ENCODE data around the gene HS3ST2. TPM values are rescaled to one million over a fixed set of nuclear protein-coding genes. Genes with fewer than 3 reads are reported as not detected.

Gene HS3ST2
- total RNA-seq, 2 donors from 2014 or later: 0.26 to 0.33 TPM

GRCh38 chr16:22879466-22879865 is 65.5 kb downstream of the HS3ST2 start:
- intact Hi-C loops (cut with DNase I): no loop called here
- no peaks in the 10 kb centered on the region for H3K36me3 ChIP-seq (replicated peaks in 1 of 2; ENCODE audit: insufficient read depth in 1 of 2, low read depth in 2 of 2)
- H3K4me1 ChIP-seq: no peaks in the 10 kb centered on the region
- DNase-seq (no peak), ATAC-seq (no peak)
- H3K27me3 ChIP-seq: no peaks in the 10 kb centered on the region
- WGBS, 2 donors: 21 to 32% methylated on average over 5 to 6 of the region's 6 CpGs
- H3K27ac ChIP-seq: no peak overlapping the region
- no peak overlapping the region for H3K4me3 ChIP-seq
- no peak for TF ChIP-seq POLR2A (IDR thresholded peaks at IDR 0.05)
- TF ChIP-seq CTCF (IDR thresholded peaks at IDR 0.05): no peak
- no peaks in the 10 kb centered on the region for H3K9me3 ChIP-seq

GRCh38 chr16:22882981-22883380 is 69.0 kb downstream of the HS3ST2 start:
- no peaks in the 10 kb centered on the region for H3K27me3 ChIP-seq
- no peak overlapping the region for H3K4me3 ChIP-seq
- H3K4me1 ChIP-seq: no peaks in the 10 kb centered on the region
- H3K36me3 ChIP-seq (replicated peaks in 1 of 2; ENCODE audit: insufficient read depth in 1 of 2, low read depth in 2 of 2): no peaks in the 10 kb centered on the region
- no peak for DNase-seq
- TF ChIP-seq CTCF (IDR thresholded peaks at IDR 0.05): no peak
- TF ChIP-seq POLR2A (IDR thresholded peaks at IDR 0.05): no peak
- intact Hi-C loops (cut with DNase I): no loop called here
- H3K9me3 ChIP-seq: no peaks in the 10 kb centered on the region
- no peak overlapping the region for H3K27ac ChIP-seq
- no peak for ATAC-seq

GRCh38 chr16:22885951-22886350 is 72.0 kb downstream of the HS3ST2 start:
- 83 to 89% methylated on average over 3 of the region's 3 CpGs for WGBS, 2 donors
- no peaks in the 10 kb centered on the region for H3K36me3 ChIP-seq (replicated peaks in 1 of 2; ENCODE audit: insufficient read depth in 1 of 2, low read depth in 2 of 2)

GRCh38 chr16:22886927-22887326 is 73.0 kb downstream of the HS3ST2 start:
- intact Hi-C loops (cut with DNase I): no loop called here
- TF ChIP-seq CTCF (IDR thresholded peaks at IDR 0.05) (no peak), POLR2A (IDR thresholded peaks at IDR 0.05) (no peak)
- peaks cover 0 to 4% of the 10 kb centered on the region in 2 donors for H3K27me3 ChIP-seq
- H3K9me3 ChIP-seq: no peaks in the 10 kb centered on the region
- no peaks in the 10 kb centered on the region for H3K4me1 ChIP-seq
- H3K27ac ChIP-seq: no peak overlapping the region
- ATAC-seq (no peak), DNase-seq (no peak)
- H3K4me3 ChIP-seq: no peak overlapping the region
- WGBS, 2 donors: 46 to 71% methylated on average over 1 of the region's 1 CpG
- H3K36me3 ChIP-seq (replicated peaks in 1 of 2; ENCODE audit: insufficient read depth in 1 of 2, low read depth in 2 of 2): no peaks in the 10 kb centered on the region

More at GRCh38 chr16:22885951-22886350, 72.0 kb downstream of the HS3ST2 start:
- no peak for DNase-seq
- Histone ChIP-seq H3K27me3 (peaks cover 0 to 4% of the 10 kb centered on the region in 2 donors), H3K4me1 (no peaks in the 10 kb centered on the region), H3K27ac (no peak overlapping the region), H3K9me3 (no peaks in the 10 kb centered on the region), H3K4me3 (no peak overlapping the region)
- intact Hi-C loops (cut with DNase I): no loop called here
- TF ChIP-seq CTCF (IDR thresholded peaks at IDR 0.05) (no peak), POLR2A (IDR thresholded peaks at IDR 0.05) (no peak)
- ATAC-seq: no peak

GRCh38 chr16:22887445-22887844 is 73.5 kb downstream of the HS3ST2 start:
- Histone ChIP-seq H3K36me3 (replicated peaks in 1 of 2; ENCODE audit: insufficient read depth in 1 of 2, low read depth in 2 of 2) (no peaks in the 10 kb centered on the region), H3K27ac (no peak overlapping the region), H3K9me3 (no peaks in the 10 kb centered on the region), H3K4me1 (no peaks in the 10 kb centered on the region), H3K27me3 (peaks cover 0 to 4% of the 10 kb centered on the region in 2 donors), H3K4me3 (no peak overlapping the region)
- 57 to 63% methylated on average over 6 of the region's 6 CpGs for WGBS, 2 donors
- TF ChIP-seq CTCF (IDR thresholded peaks at IDR 0.05) (no peak), POLR2A (IDR thresholded peaks at IDR 0.05) (no peak)
- DNase-seq (no peak), ATAC-seq (no peak)
- intact Hi-C loops (cut with DNase I): no loop called here

All from body of pancreas (tissue), 4 donors.